GM10248 (cell line): ENCODE data around the gene COL13A1.

Experiments used
- CTCF ChIA-PET: fragments of 300-600 bp; sonication (Branson Sonifier 250); formaldehyde crosslinking; extraction: SDS; loops from one replicate; lab custom pipeline; 2021; ENCODE audit warnings: antibody characterized with exemption; lab: Yijun Ruan, JAX
- POLR2A ChIA-PET: fragments of 350-650 bp; sonication (Branson Sonifier 250); formaldehyde crosslinking; extraction: SDS; loops from one replicate; lab custom pipeline; 2020; ENCODE audit warnings: antibody characterized with exemption; lab: Yijun Ruan, JAX
- DNase-seq: peaks from one replicate; pipeline ENCODE4 v3.0.0; 2012; ENCODE audit errors: extremely low spot score
- TF ChIP-seq, protein P1 (sequence below): IDR thresholded peaks from 2 replicates; pipeline ENCODE4 v1.5.1; 2012; ENCODE audit warnings: mild to moderate bottlenecking, low read depth; ENCODE audit errors: extremely low read depth, missing control alignments, control extremely low read depth

The COL13A1 gene

DNA sequence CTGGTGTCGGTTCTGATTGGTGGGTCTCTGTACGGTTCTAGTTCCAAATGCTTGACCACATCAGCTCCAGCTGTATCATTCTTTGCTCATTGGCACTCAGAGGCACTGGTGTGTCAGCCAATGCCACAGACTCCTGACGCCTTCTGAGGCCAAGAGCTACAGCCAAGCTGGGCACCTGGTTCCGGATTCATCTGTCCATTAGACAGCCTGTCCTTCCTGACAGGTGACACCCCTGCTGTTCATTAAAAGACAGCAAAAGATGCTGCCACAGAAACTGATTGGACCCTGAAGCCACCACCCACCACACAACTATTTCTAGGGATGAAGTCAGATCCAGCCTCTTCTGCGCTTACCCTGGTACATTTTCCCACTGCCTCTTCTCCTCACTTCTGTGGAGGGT lies 35.6 kb downstream of the COL13A1 start:
- CTCF ChIA-PET, result interaction anchor here (0.9 to 1.4 kb wide), 2 partner anchors 33 to 121 kb away, joined by 3 to 4 read pairs; no protein-coding TSS in a partner anchor
- TF ChIP-seq, protein P1, sequence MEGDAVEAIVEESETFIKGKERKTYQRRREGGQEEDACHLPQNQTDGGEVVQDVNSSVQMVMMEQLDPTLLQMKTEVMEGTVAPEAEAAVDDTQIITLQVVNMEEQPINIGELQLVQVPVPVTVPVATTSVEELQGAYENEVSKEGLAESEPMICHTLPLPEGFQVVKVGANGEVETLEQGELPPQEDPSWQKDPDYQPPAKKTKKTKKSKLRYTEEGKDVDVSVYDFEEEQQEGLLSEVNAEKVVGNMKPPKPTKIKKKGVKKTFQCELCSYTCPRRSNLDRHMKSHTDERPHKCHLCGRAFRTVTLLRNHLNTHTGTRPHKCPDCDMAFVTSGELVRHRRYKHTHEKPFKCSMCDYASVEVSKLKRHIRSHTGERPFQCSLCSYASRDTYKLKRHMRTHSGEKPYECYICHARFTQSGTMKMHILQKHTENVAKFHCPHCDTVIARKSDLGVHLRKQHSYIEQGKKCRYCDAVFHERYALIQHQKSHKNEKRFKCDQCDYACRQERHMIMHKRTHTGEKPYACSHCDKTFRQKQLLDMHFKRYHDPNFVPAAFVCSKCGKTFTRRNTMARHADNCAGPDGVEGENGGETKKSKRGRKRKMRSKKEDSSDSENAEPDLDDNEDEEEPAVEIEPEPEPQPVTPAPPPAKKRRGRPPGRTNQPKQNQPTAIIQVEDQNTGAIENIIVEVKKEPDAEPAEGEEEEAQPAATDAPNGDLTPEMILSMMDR, result no peak
- DNase-seq, result no peak
- POLR2A ChIA-PET, result no interaction called here

- DNase-seq, result no peak
- ChIA-PET POLR2A (no interaction called here), CTCF (no interaction called here)
- TF ChIP-seq, protein P1, result no peak
Observed at GRCh38 chr10:69838418-69838817, 36.7 kb downstream of the COL13A1 start.

- ChIA-PET POLR2A (no interaction called here), CTCF (no interaction called here)
- DNase-seq, result no peak
Observed at GRCh38 chr10:69838853-69839252, 37.1 kb downstream of the COL13A1 start.

GRCh38 chr10:69839696-69840345 lies 38.1 kb downstream of the COL13A1 start:
- no peak for DNase-seq
- TF ChIP-seq, protein P1, result no peak
- ChIA-PET POLR2A (no interaction called here), CTCF (no interaction called here)

More at GRCh38 chr10:69838853-69839252, 37.1 kb downstream of the COL13A1 start:
- TF ChIP-seq, protein P1, result no peak

DNA sequence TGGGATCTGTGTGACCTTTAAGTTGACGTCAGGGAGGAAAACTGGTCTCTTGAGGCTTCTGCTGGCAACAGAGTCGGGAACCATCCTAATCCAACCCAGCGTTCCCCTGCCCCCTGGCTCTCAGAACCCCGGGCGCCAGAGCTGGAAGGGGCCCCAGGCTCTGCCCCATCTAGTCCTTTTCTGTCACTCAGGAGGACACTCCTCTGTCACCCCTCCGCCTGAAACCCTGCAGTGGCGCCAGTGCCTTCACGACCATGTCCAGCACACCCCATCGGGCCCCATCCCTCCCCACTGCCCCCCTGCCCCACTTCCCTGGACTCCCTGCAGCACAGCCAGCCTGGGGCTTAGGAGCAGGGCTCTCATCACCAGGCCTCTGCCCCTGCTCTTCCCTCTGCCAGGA lies 39.1 kb downstream of the COL13A1 start:
- DNase-seq, result no peak
- TF ChIP-seq, protein P1, result no peak
- ChIA-PET CTCF (no interaction called here), POLR2A (no interaction called here)

DNA sequence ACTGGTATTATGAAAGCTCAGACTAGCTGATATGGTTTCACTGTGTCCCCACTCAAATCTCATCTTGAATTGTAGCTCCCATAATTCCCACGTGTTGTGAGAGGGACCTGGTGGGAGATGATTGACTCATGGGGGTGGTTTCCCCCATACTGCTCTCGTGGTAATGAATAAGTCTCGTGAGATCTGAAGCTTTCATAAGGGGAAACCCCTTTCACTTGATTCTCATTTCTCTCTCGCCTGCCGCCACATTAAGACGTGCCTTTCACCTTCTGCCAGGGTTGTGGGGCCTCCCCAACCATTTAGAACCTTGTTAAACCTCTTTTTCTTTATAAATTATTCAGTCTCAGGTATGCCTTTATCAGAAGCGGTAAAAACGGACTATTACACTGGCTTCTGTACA lies 40.3 kb downstream of the COL13A1 start:
- POLR2A ChIA-PET, result no interaction called here
- TF ChIP-seq, protein P1, result no peak
- no peak for DNase-seq
- CTCF ChIA-PET, result no interaction called here
